Posterior vena cava (tissue), 2 donors: ENCODE data around the gene TMEM176A. TPM values are rescaled to one million over a fixed set of nuclear protein-coding genes. Genes with fewer than 3 reads are reported as not detected.
"Not testable (repeated sequence)": the region's sequence is repeated elsewhere in the genome, so short reads cannot be mapped to it uniquely, and the experiment has no call there.

Experiments used
- DNase-seq: peaks from one replicate; pipeline ENCODE4 v3.0.0-alpha.2; 2020; ENCODE audit warnings: low spot score
- intact Hi-C, 2 donors: fragments of 100-400 bp; cut with DNase I; formaldehyde crosslinking; loops; one replicate each; pipeline versions ENCODE4 v1.14.1 to v1.14.2; 2022 to 2023
- long read RNA-seq, 2 donors: library from polyadenylated mRNA; unstranded; transcript quantifications; one replicate each; pipeline ENCODE4 v2.0.0, GENCODE V29; 2020 to 2021
- total RNA-seq, 2 donors: library from RNA; stranded (reverse); fragmentation: NEBNext Ultra II Directional; extraction: Animal tissue kit (Norgen Biotek cat#: 25700); gene quantifications; one replicate each; pipeline ENCODE4 v1.2.1, GENCODE V29; 2021
- donor health status: DM: yes; HTN: yes; CAD: no.
- donor health status: DM: yes; HTN: yes; CAD: no.

TMEM176A gene
- total RNA-seq: 10 to 100 TPM; 47.2 to 70.7 TPM
- long read RNA-seq, donor 1, transcript TMEM176A-210 (7 exons, 1,530 nt): major isoform, 7 of 15 reads
- long read RNA-seq, donor 1, transcript TMEM176A-201 (7 exons, 1,261 nt): minor isoform, 5 of 15 reads
- long read RNA-seq, donor 1, partial matches to known transcripts: 0 of 15 reads
- long read RNA-seq, donor 1, other reads (novel, unspliced or antisense): 3 of 15 reads
- long read RNA-seq, donor 2, transcript TMEM176A-210 (7 exons, 1,530 nt): major isoform, 35 of 100 reads
- long read RNA-seq, donor 2, transcript TMEM176A-201 (7 exons, 1,261 nt): minor isoform, 29 of 100 reads
- long read RNA-seq, donor 2, partial matches to known transcripts: 13 of 100 reads
- long read RNA-seq, donor 2, other reads (novel, unspliced or antisense): 20 of 100 reads

- intact Hi-C loops: no loop called here
- DNase-seq: no peak
Measured at GRCh38 chr7:150800581-150801241, at the start of gene TMEM176A. TSS of gene TMEM176A (plus strand) at chr7:150800769. CDS start at chr7:150801551, 782 bp downstream.

GRCh38 chr7:150751702-150752101, 48.9 kb upstream of the TMEM176A start:
- intact Hi-C loops: no loop called here
- DNase-seq: no peak

- intact Hi-C loops: no loop called here
Measured at GRCh38 chr7:150753239-150753638, 47.3 kb upstream of the TMEM176A start.

GRCh38 chr7:150753826-150754603, 46.6 kb upstream of the TMEM176A start:
- intact Hi-C loops: no loop called here
- no peak for DNase-seq

More at GRCh38 chr7:150753239-150753638, 47.3 kb upstream of the TMEM176A start:
- DNase-seq: no peak

- DNase-seq: no peak
- intact Hi-C loops: no loop called here
Measured at GRCh38 chr7:150754951-150755350, 45.6 kb upstream of the TMEM176A start.

- DNase-seq: no peak
Measured at GRCh38 chr7:150755473-150756099, 45.0 kb upstream of the TMEM176A start.

GRCh38 chr7:150756166-150756565, 44.4 kb upstream of the TMEM176A start:
- no peak for DNase-seq
- intact Hi-C loops: no loop called here

More at GRCh38 chr7:150755473-150756099, 45.0 kb upstream of the TMEM176A start:
- intact Hi-C loops: no loop called here

- DNase-seq: no peak
- intact Hi-C loops: no loop called here
Measured at GRCh38 chr7:150756858-150757257, 43.7 kb upstream of the TMEM176A start.

GRCh38 chr7:150759479-150759878, 41.1 kb upstream of the TMEM176A start:
- intact Hi-C loops: no loop called here

GRCh38 chr7:150766334-150766709, 34.2 kb upstream of the TMEM176A start:
- intact Hi-C loops: no loop called here
- DNase-seq: no peak

More at GRCh38 chr7:150759479-150759878, 41.1 kb upstream of the TMEM176A start:
- no peak for DNase-seq

- intact Hi-C loops: loop anchor here (10.0 kb wide), 2 partner anchors 85 to 105 kb away; partner anchors contain the start of gene AOC1 (in 1 of the 2)
Measured at GRCh38 chr7:150769768-150770167, 30.8 kb upstream of the TMEM176A start.

GRCh38 chr7:150774131-150774530, 26.4 kb upstream of the TMEM176A start:
- DNase-seq: not testable (repeated sequence)
- intact Hi-C loops: loop anchor here (10.0 kb wide), 2 partner anchors 81 to 101 kb away; partner anchors contain the start of gene AOC1 (in 1 of the 2)

More at GRCh38 chr7:150769768-150770167, 30.8 kb upstream of the TMEM176A start:
- DNase-seq: no peak

- no peak for DNase-seq
- intact Hi-C loops: loop anchor here (10.0 kb wide), 2 partner anchors 77 to 97 kb away; partner anchors contain the start of gene AOC1 (in 1 of the 2)
Measured at GRCh38 chr7:150778014-150778737, 22.4 kb upstream of the TMEM176A start.

- intact Hi-C loops: loop anchor here (10.0 kb wide), 2 partner anchors 76 to 96 kb away; partner anchors contain the start of gene AOC1 (in 1 of the 2)
- peak; percentile 94 for DNase-seq
Measured at GRCh38 chr7:150778738-150779301, 21.7 kb upstream of the TMEM176A start.

GRCh38 chr7:150780292-150780691, 20.3 kb upstream of the TMEM176A start:
- DNase-seq: no peak
- intact Hi-C loops: loop anchor here in 1 of 2 donors (10.0 kb wide), 1 partner anchor 205 kb away; no protein-coding TSS in a partner anchor

- DNase-seq: no peak
- intact Hi-C loops: loop anchor here in 1 of 2 donors (10.0 kb wide), 1 partner anchor 204 kb away; no protein-coding TSS in a partner anchor
Measured at GRCh38 chr7:150781103-150781502, 19.5 kb upstream of the TMEM176A start.

GRCh38 chr7:150781961-150782360, 18.6 kb upstream of the TMEM176A start:
- DNase-seq: no peak
- intact Hi-C loops: loop anchor here in 1 of 2 donors (10.0 kb wide), 1 partner anchor 203 kb away; no protein-coding TSS in a partner anchor
